H9 (cell line): ENCODE measurements around the gene DENND10. TPM values are rescaled to one million over a fixed set of nuclear protein-coding genes. Genes with fewer than 3 reads are reported as not detected.

Experiments used
- DNase-seq: peaks from one replicate; pipeline ENCODE4 v3.0.0-alpha.2; 2017
- H2AFZ ChIP-seq: one replicate; pipeline ENCODE4 v1.6.1; 2013; ENCODE audit warnings: mild to moderate bottlenecking, low read length, control low read depth, moderate library complexity
- H2AK5ac ChIP-seq: 2 replicates; pipeline ENCODE4 v1.6.1; 2013; ENCODE audit warnings: low read length, control low read depth, mixed read lengths; ENCODE audit not compliant: insufficient read length
- H2BK120ac ChIP-seq: one replicate; pipeline ENCODE4 v1.6.1; 2013; ENCODE audit warnings: low read depth, mild to moderate bottlenecking, low read length, control low read depth, inconsistent platforms; ENCODE audit not compliant: poor library complexity, severe bottlenecking
- H2BK12ac ChIP-seq: 2 replicates; pipeline ENCODE4 v1.6.1; 2013; ENCODE audit warnings: low read length, control low read depth, mixed read lengths, low read depth; ENCODE audit not compliant: insufficient read length
- H2BK15ac ChIP-seq: 2 replicates; pipeline ENCODE4 v1.6.1; 2013; ENCODE audit warnings: low read depth, low read length, control low read depth
- H2BK20ac ChIP-seq: one replicate; pipeline ENCODE4 v1.6.1; 2013; ENCODE audit warnings: low read depth, mild to moderate bottlenecking, low read length, control low read depth, inconsistent platforms; ENCODE audit not compliant: poor library complexity, severe bottlenecking
- H2BK5ac ChIP-seq: 2 replicates; pipeline ENCODE4 v1.6.1; 2013; ENCODE audit warnings: low read length, control low read depth, mixed read lengths; ENCODE audit not compliant: insufficient read length
- H3K14ac ChIP-seq: 2 replicates; pipeline ENCODE4 v1.6.1; 2013; ENCODE audit warnings: low read length, control low read depth; ENCODE audit not compliant: insufficient read depth
- H3K18ac ChIP-seq: 2 replicates; pipeline ENCODE4 v1.6.1; 2013; ENCODE audit warnings: low read depth, mild to moderate bottlenecking, mixed read lengths, low read length, control low read depth; ENCODE audit not compliant: insufficient read length
- H3K23ac ChIP-seq: 2 replicates; pipeline ENCODE4 v1.6.1; 2013; ENCODE audit warnings: low read length, control low read depth, mixed read lengths, low read depth; ENCODE audit not compliant: insufficient read length
- H3K23me2 ChIP-seq: 2 replicates; pipeline ENCODE4 v1.6.1; 2013; ENCODE audit warnings: low read depth, mild to moderate bottlenecking, mixed read lengths, low read length, control low read depth; ENCODE audit not compliant: insufficient read length, poor library complexity, severe bottlenecking
- H3K27ac ChIP-seq: 2 replicates; pipeline ENCODE4 v1.5.1; 2013; ENCODE audit warnings: low read length, control low read depth, mixed read lengths, low read depth; ENCODE audit not compliant: insufficient read length
- H3K27me3 ChIP-seq: 2 replicates; pipeline ENCODE4 v1.6.1; 2013; ENCODE audit warnings: low read length, control low read depth, inconsistent platforms; ENCODE audit not compliant: insufficient read depth
- H3K4ac ChIP-seq: 2 replicates; pipeline ENCODE4 v1.6.1; 2013; ENCODE audit warnings: low read depth, mild to moderate bottlenecking, control low read depth, inconsistent platforms, low read length, moderate library complexity
- H3K4me1 ChIP-seq: 2 replicates; pipeline ENCODE4 v1.6.1; 2013; ENCODE audit warnings: low read length, control low read depth, inconsistent platforms; ENCODE audit not compliant: insufficient read depth
- H3K4me2 ChIP-seq: 2 replicates; pipeline ENCODE4 v1.6.1; 2013; ENCODE audit warnings: low read length, control low read depth, mixed read lengths; ENCODE audit not compliant: insufficient read length, insufficient read depth
- H3K56ac ChIP-seq: 2 replicates; pipeline ENCODE4 v1.6.1; 2013; ENCODE audit warnings: low read depth, mild to moderate bottlenecking, mixed read lengths, low read length, control low read depth; ENCODE audit not compliant: insufficient read length
- H3K79me1 ChIP-seq: 2 replicates; pipeline ENCODE4 v1.6.1; 2013; ENCODE audit warnings: low read depth, mild to moderate bottlenecking, moderate library complexity, low read length, control low read depth, inconsistent platforms; ENCODE audit not compliant: insufficient read depth, poor library complexity, severe bottlenecking
- H3K79me2 ChIP-seq: 2 replicates; pipeline ENCODE4 v1.6.1; 2013; ENCODE audit warnings: low read length, control low read depth, inconsistent platforms; ENCODE audit not compliant: insufficient read depth
- H3K9ac ChIP-seq: 2 replicates; pipeline ENCODE4 v1.6.1; 2013; ENCODE audit warnings: low read length, control low read depth, mixed read lengths; ENCODE audit not compliant: insufficient read length; ENCODE audit errors: extremely low read depth
- H3K9me3 ChIP-seq: one replicate; pipeline ENCODE4 v1.6.1; 2013; ENCODE audit warnings: low read depth, low read length, inconsistent platforms; ENCODE audit not compliant: control insufficient read depth
- H3T11ph ChIP-seq: one replicate; pipeline ENCODE4 v1.6.1; 2013; ENCODE audit warnings: mild to moderate bottlenecking, low read length, control low read depth, inconsistent platforms
- H4K20me1 ChIP-seq: one replicate; pipeline ENCODE4 v1.6.1; 2013; ENCODE audit not compliant: control insufficient read depth, insufficient read length, insufficient read depth
- H4K5ac ChIP-seq: 2 replicates; pipeline ENCODE4 v1.6.1; 2013; ENCODE audit warnings: low read depth, mild to moderate bottlenecking, mixed read lengths, low read length, control low read depth; ENCODE audit not compliant: insufficient read length
- H4K8ac ChIP-seq: replicated peaks from 2 replicates; pipeline ENCODE4 v1.6.1; 2013; ENCODE audit warnings: low read length, control low read depth, mixed read lengths, low read depth; ENCODE audit not compliant: insufficient read length
- H4K91ac ChIP-seq: 2 replicates; pipeline ENCODE4 v1.6.1; 2013; ENCODE audit warnings: low read depth, mild to moderate bottlenecking, moderate library complexity, mixed read lengths, low read length, control low read depth; ENCODE audit not compliant: insufficient read length
- H3K27ac Mint-ChIP-seq, 3 experiments: 2 replicates in 2 of 3; 3 replicates in 1 of 3; pipeline ENCODE4 v1.8.0; 2020 to 2021; ENCODE audit warnings: mixed read lengths in 3 of 3, mild to moderate bottlenecking in 1 of 3, moderate library complexity in 1 of 3
- H3K27me3 Mint-ChIP-seq: 2 replicates; pipeline ENCODE4 v1.8.0; 2021; ENCODE audit warnings: low read depth, mild to moderate bottlenecking, moderate library complexity, mixed read lengths
- H3K36me3 Mint-ChIP-seq, 3 experiments: 2 replicates in 2 of 3; 3 replicates in 1 of 3; pipeline ENCODE4 v1.8.0; 2020 to 2021; ENCODE audit warnings: low read depth in 3 of 3, mixed read lengths in 3 of 3; ENCODE audit not compliant: insufficient read depth in 1 of 3
- H3K4me1 Mint-ChIP-seq, 2 experiments: 2 replicates each; pipeline ENCODE4 v1.8.0; 2020; ENCODE audit warnings: mixed read lengths in 2 of 2
- H3K4me3 Mint-ChIP-seq, 2 experiments: 2 replicates in 1 of 2; 3 replicates in 1 of 2; pipeline ENCODE4 v1.8.0; 2020 to 2021; ENCODE audit warnings: mild to moderate bottlenecking in 2 of 2, mixed read lengths in 2 of 2, moderate library complexity in 1 of 2
- H3K9me3 Mint-ChIP-seq, 2 experiments: 2 replicates in 1 of 2; 3 replicates in 1 of 2; pipeline ENCODE4 v1.8.0; 2020; ENCODE audit warnings: mild to moderate bottlenecking in 2 of 2, mixed read lengths in 2 of 2, moderate library complexity in 1 of 2
- WGBS: extraction: QIAGEN DNeasy Blood & Tissue Kit; methylation state at CpG from one replicate; pipeline ENCODE4 v1.1.7; 2013; ENCODE audit warnings: missing lambda C conversion rate, low lambda C conversion rate, mixed read lengths; ENCODE audit not compliant: insufficient read length; ENCODE audit errors: extremely low coverage; 5-methylcytosine and 5-hydroxymethylcytosine counted together
- total RNA-seq: library from RNA; stranded (reverse); gene quantifications from 2 replicates; pipeline ENCODE4 v1.2.1, GENCODE V29; 2021
- TF ChIP-seq, protein P1 (sequence below): fragments of 200-600 bp; sonication (generic); conservative IDR thresholded peaks from 3 replicates; pipeline ENCODE4 v1.8.0; 2021; ENCODE audit warnings: antibody characterized with exemption, mild to moderate bottlenecking

The DENND10 gene
- total RNA-seq, 1 experiment from 2014 or later, result 63.2 TPM

DNA sequence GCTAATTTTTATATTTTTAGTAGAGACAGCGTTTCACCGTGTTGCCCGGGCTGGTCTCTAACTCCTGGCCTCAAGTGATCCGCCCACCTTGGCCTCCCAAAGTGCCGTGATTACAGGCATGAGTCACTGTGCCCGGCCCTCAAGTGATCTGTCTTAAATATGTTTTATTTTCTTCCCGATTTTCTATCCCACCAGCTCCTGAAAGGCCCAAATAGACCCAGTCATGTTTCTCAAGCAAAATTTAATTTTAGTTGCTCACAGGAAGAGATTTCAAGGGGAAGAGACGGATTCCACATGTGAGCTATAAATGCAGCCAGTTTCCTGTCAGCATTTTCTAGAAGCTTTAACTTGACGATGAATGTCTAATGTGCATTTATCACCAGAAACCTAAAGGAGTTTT is 12.0 kb downstream of the DENND10 start:
- H3K23me2 ChIP-seq, result no peaks in the 10 kb centered on the region
- H3K9me3 ChIP-seq, result no peaks in the 10 kb centered on the region
- Mint-ChIP-seq H3K9me3 (no peaks in the 10 kb centered on the region), H3K27ac (peak overlapping the region in 1 of 3 experiments; percentile 16; a peak in 1 of 7 replicates), H3K4me1 (no peaks in the 10 kb centered on the region), H3K27me3 (no peaks in the 10 kb centered on the region), H3K36me3 (peaks cover 32 to 76% (median 74%) of the 10 kb centered on the region in 3 experiments), H3K4me3 (no peak overlapping the region)
- no peak overlapping the region for H2BK12ac ChIP-seq
- no peak overlapping the region for H4K91ac ChIP-seq
- no peak overlapping the region for H3K14ac ChIP-seq
- no peak overlapping the region for H3K4ac ChIP-seq
- no peaks in the 10 kb centered on the region for H3K4me1 ChIP-seq
- no peaks in the 10 kb centered on the region for H3K27me3 ChIP-seq
- no peak overlapping the region for H4K8ac ChIP-seq
- no peak overlapping the region for H3K18ac ChIP-seq
- no peak overlapping the region for H3K23ac ChIP-seq
- no peak overlapping the region for H2BK15ac ChIP-seq
- no peak overlapping the region for H2AK5ac ChIP-seq
- H2AFZ ChIP-seq, result no peak overlapping the region
- no peak overlapping the region for H3K27ac ChIP-seq
- no peaks in the 10 kb centered on the region for H3K79me1 ChIP-seq
- DNase-seq, result no peak
- no peak overlapping the region for H3K9ac ChIP-seq
- H4K5ac ChIP-seq, result no peak overlapping the region
- TF ChIP-seq, protein P1, sequence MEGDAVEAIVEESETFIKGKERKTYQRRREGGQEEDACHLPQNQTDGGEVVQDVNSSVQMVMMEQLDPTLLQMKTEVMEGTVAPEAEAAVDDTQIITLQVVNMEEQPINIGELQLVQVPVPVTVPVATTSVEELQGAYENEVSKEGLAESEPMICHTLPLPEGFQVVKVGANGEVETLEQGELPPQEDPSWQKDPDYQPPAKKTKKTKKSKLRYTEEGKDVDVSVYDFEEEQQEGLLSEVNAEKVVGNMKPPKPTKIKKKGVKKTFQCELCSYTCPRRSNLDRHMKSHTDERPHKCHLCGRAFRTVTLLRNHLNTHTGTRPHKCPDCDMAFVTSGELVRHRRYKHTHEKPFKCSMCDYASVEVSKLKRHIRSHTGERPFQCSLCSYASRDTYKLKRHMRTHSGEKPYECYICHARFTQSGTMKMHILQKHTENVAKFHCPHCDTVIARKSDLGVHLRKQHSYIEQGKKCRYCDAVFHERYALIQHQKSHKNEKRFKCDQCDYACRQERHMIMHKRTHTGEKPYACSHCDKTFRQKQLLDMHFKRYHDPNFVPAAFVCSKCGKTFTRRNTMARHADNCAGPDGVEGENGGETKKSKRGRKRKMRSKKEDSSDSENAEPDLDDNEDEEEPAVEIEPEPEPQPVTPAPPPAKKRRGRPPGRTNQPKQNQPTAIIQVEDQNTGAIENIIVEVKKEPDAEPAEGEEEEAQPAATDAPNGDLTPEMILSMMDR, result no peak
- H3T11ph ChIP-seq, result no peak overlapping the region
- no peak overlapping the region for H2BK120ac ChIP-seq
- no peaks in the 10 kb centered on the region for H4K20me1 ChIP-seq
- no peak overlapping the region for H3K4me2 ChIP-seq
- no peaks in the 10 kb centered on the region for H3K79me2 ChIP-seq
- H2BK5ac ChIP-seq, result no peak overlapping the region
- WGBS, result no CpG with 5 or more reads among the region's 9 CpGs
- H2BK20ac ChIP-seq, result no peak overlapping the region
- no peak overlapping the region for H3K56ac ChIP-seq
